SU-DHL-6 (cell line): Measurements from ENCODE around the gene RPS6KA2.

Experiments used
- EZH2phosphoT487 ChIP-seq: fragments of 200-600 bp; sonication (generic), shearing (Covaris generic); conservative IDR thresholded peaks from 2 replicates; pipeline ENCODE4 v1.6.1; 2018; ENCODE audit warnings: mild to moderate bottlenecking, antibody characterized with exemption, low read length, moderate library complexity, mixed read lengths
- TF ChIP-seq, protein P1 (sequence below): fragments of 200-600 bp; sonication (generic); IDR thresholded peaks from one replicate; pipeline ENCODE4 v1.5.1; 2017; ENCODE audit warnings: antibody characterized with exemption, mild to moderate bottlenecking, low read length, moderate library complexity; ENCODE audit not compliant: insufficient read depth, poor library complexity, severe bottlenecking

DNA sequence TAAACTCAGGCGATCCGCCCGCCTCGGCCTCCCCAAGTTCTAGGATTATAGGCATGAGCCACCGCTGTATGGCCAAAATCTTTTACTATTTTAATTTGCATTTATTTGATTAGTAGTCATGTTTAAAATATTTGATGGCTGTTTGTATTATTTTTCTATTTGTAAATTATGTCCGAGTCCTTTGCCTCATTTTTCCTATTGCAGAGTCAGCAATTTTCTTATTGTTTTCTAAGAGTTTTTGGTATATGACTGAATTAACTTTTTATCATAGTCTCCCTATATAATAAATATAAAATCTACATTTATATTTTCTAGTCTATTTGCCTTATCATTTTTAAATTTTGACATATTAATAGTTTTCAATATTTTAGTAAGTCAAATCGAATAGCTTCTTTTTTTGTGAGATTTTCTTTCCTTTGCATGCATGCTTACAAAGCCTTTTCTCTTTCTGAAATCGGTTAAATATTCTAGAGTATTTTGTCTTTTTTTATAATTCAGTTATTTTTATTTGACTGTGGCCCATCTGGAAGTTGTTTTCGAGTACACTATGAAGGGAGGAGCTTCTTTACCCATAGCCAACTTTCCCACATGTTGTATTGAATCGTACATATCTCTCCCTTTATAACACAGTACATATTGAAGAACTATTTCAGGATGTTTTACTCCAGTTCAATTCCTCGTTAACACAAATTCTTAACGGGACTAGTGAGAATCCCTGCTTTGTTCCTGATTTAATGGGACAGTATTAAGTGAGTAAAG is 34.5 kb upstream of the RPS6KA2 start:
- no peak for TF ChIP-seq EZH2phosphoT487
- TF ChIP-seq, protein P1, sequence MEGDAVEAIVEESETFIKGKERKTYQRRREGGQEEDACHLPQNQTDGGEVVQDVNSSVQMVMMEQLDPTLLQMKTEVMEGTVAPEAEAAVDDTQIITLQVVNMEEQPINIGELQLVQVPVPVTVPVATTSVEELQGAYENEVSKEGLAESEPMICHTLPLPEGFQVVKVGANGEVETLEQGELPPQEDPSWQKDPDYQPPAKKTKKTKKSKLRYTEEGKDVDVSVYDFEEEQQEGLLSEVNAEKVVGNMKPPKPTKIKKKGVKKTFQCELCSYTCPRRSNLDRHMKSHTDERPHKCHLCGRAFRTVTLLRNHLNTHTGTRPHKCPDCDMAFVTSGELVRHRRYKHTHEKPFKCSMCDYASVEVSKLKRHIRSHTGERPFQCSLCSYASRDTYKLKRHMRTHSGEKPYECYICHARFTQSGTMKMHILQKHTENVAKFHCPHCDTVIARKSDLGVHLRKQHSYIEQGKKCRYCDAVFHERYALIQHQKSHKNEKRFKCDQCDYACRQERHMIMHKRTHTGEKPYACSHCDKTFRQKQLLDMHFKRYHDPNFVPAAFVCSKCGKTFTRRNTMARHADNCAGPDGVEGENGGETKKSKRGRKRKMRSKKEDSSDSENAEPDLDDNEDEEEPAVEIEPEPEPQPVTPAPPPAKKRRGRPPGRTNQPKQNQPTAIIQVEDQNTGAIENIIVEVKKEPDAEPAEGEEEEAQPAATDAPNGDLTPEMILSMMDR = no peak
